Measurements from ENCODE around the gene WWOX. TPM values are rescaled to one million over a fixed set of nuclear protein-coding genes. Genes with fewer than 3 reads are reported as not detected.

Gene WWOX
- total and polyA plus RNA-seq, 2 of the 4 experiments (the other 2 are of a cell fraction), result 2.7 to 5.4 TPM

- TF ChIP-seq CTCF (conservative IDR thresholded peaks at IDR 0.05; ENCODE audit: low read depth, low read length), result no peak
Observed at GRCh38 chr16:78125112-78125844, 25.8 kb downstream of the WWOX start (continued).

GRCh38 chr16:78126662-78127061 is 27.2 kb downstream of the WWOX start:
- H3K27ac ChIP-seq (ENCODE audit: insufficient read depth, low read length), result peak overlapping the region; percentile 61; the same call in 1 of the 2 replicates
- H4K8ac ChIP-seq (ENCODE audit: low read depth in 2 of 2, low read length in 2 of 2), result no peak overlapping the region
- no peaks in the 10 kb centered on the region for H3K9me3 ChIP-seq (ENCODE audit: control insufficient read depth, insufficient read depth, low read length)
- H2AK5ac ChIP-seq (ENCODE audit: low read depth, low read length), result no peak overlapping the region
- intact Hi-C loops (cut with micrococcal nuclease) (loop anchor here (1.0 to 10.0 kb wide), 2 partner anchors 109 to 1138 kb away; no protein-coding TSS in a partner anchor), dilution Hi-C loops (cut with HindIII; ENCODE audit: low sequenced_read_pairs, unreplicated experiment) (no loop called here), in situ Hi-C loops (cut with MboI; ENCODE audit: low sequenced_read_pairs) (loop anchor here (10.0 kb wide), 1 partner anchor 1478 kb away; the partner anchor contains the start of gene MAF)
- H2AFZ ChIP-seq (replicated peaks; ENCODE audit: low read length, poor library complexity), result no peak overlapping the region
- H3K9me1 ChIP-seq (ENCODE audit: insufficient read depth, low read length), result no peaks in the 10 kb centered on the region
- no peak overlapping the region; the same call in 1 of the 2 replicates for H4K5ac ChIP-seq (ENCODE audit: low read depth, low read length)
- H3K27me3 ChIP-seq (ENCODE audit: control insufficient read depth, insufficient read depth, low read length), result no peaks in the 10 kb centered on the region
- BruUV-seq (replicated peaks), result no TSS peak
- H3K23ac ChIP-seq (ENCODE audit: low read depth, low read length), result no peak overlapping the region
- TF ChIP-seq CEBPB (IDR thresholded peaks at IDR 0.05; ENCODE audit: low read depth, low read length) (no peak), CHD1 (IDR thresholded peaks at IDR 0.05; ENCODE audit: low read depth, low read length) (no peak), ELK1 (IDR thresholded peaks at IDR 0.05; ENCODE audit: borderline replicate concordance, low read depth, low read length) (no peak), SMC3 (IDR thresholded peaks at IDR 0.05; ENCODE audit: low read depth, low read length) (no peak), MXI1 (IDR thresholded peaks at IDR 0.05; ENCODE audit: borderline replicate concordance, low read depth, low read length) (no peak)
- no peak overlapping the region for H3K4me3 ChIP-seq (ENCODE audit: insufficient read depth, low read depth, low read length)
- H2AK9ac ChIP-seq (replicated peaks; ENCODE audit: low read depth, low read length, poor library complexity), result no peak overlapping the region
- ATAC-seq (ENCODE audit: low read depth) (no peak), DNase-seq (no peak)
- H3K18ac ChIP-seq (ENCODE audit: low read depth, low read length), result no peak overlapping the region
- no peak overlapping the region for H3K9ac ChIP-seq (ENCODE audit: low read depth, low read length)
- no peak overlapping the region for H2BK20ac ChIP-seq (ENCODE audit: low read depth, low read length)
- peak overlapping the region; percentile 42 for H3K4me2 ChIP-seq (ENCODE audit: low read depth, low read length)
- H4K91ac ChIP-seq (ENCODE audit: insufficient read depth, low read depth, low read length), result no peak overlapping the region
- H3K56ac ChIP-seq (ENCODE audit: extremely low read depth, insufficient read depth, low read length), result no peak overlapping the region
- no peak overlapping the region for H2BK5ac ChIP-seq (ENCODE audit: low read depth, low read length, poor library complexity, severe bottlenecking)
- no CpG with 5 or more reads among the region's 3 CpGs for WGBS, 2 experiments (ENCODE audit: extremely low coverage in 2 of 2, insufficient read length in 1 of 2)
- no peaks in the 10 kb centered on the region for H4K20me1 ChIP-seq (ENCODE audit: insufficient read depth, low read length)
- ChIA-PET CTCF (interaction anchor here (0.6 to 1.3 kb wide), 2 partner anchors 108 to 1052 kb away, joined by 3 to 4 read pairs; no protein-coding TSS in a partner anchor), POLR2A (ENCODE audit: unreplicated experiment) (no interaction called here)
- peaks cover 8% of the 10 kb centered on the region; the same call in 1 of the 2 replicates for H3K4me1 ChIP-seq (ENCODE audit: control insufficient read depth, insufficient read depth, low read length)
- no peak overlapping the region for H2BK15ac ChIP-seq (ENCODE audit: low read depth, low read length)
- H3K4ac ChIP-seq (ENCODE audit: low read depth, low read length), result no peak overlapping the region
- no peak overlapping the region for H3K14ac ChIP-seq (replicated peaks; ENCODE audit: low read depth, low read length)
- no peaks in the 10 kb centered on the region for H3K36me3 ChIP-seq (ENCODE audit: control insufficient read depth, insufficient read depth, low read length)
- no peak overlapping the region for H2BK120ac ChIP-seq (ENCODE audit: low read depth, low read length)
- H3K79me1 ChIP-seq (ENCODE audit: low read depth in 1 of 2, low read length in 2 of 2), result no peaks in the 10 kb centered on the region
